OCI-LY3 (cell line): ENCODE results near the gene REEP6.

Experiments
- CTCF ChIP-seq: fragments of 200-600, 300-600 bp; sonication (generic); IDR thresholded peaks from 2 replicates; pipeline ENCODE4 v1.5.1; 2014; ENCODE audit warnings: antibody characterized with exemption, low read length, low read depth
- EZH2phosphoT487 ChIP-seq: fragments of 200-600 bp; shearing (Covaris generic); IDR thresholded peaks from 2 replicates; pipeline ENCODE4 v1.6.1; 2018; ENCODE audit warnings: antibody characterized with exemption, mixed run types, low read depth

GRCh38 chr19:1489463-1490310 lies 1.3 kb upstream of the REEP6 start:
- TF ChIP-seq CTCF (no peak), EZH2phosphoT487 (no peak)
